Activated naive CD8-positive, alpha-beta T cell (primary cell): ENCODE results near the gene RFX8.
A peak's percentile ranks its signal among the peaks of the same experiment; 100 is the strongest.

Experiments
- H3K27ac Mint-ChIP-seq: one replicate; pipeline ENCODE4 v1.8.0; 2021; ENCODE audit warnings: mixed read lengths
- H3K27me3 Mint-ChIP-seq: one replicate; pipeline ENCODE4 v1.8.0; 2021; ENCODE audit warnings: mixed read lengths
- H3K36me3 Mint-ChIP-seq: one replicate; pipeline ENCODE4 v1.8.0; 2021; ENCODE audit warnings: mixed read lengths
- H3K4me1 Mint-ChIP-seq: one replicate; pipeline ENCODE4 v1.8.0; 2021; ENCODE audit warnings: low read depth, mixed read lengths
- H3K4me3 Mint-ChIP-seq: one replicate; pipeline ENCODE4 v1.8.0; 2021; ENCODE audit warnings: mild to moderate bottlenecking, mixed read lengths
- H3K9me3 Mint-ChIP-seq: one replicate; pipeline ENCODE4 v1.8.0; 2021; ENCODE audit warnings: low read depth, mixed read lengths

RFX8 gene

DNA sequence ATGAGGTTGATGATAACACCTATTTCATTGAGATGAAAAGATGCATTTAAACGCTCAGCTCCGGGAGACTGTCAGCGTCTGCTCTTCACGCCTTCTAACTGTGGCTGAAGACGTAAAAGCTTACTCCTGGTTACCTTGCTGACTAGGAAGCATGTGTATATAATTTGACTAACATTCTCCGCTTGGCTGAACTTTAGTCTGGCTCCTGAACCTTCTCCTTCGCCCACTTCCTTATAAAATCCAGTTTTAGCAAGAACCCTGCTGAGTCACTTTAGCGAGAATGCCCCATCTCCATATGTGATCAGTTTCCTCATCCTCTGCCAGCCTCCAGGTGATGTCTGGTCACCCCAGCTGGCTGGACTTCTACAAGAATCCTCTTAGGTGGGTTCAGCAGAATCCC is 74.9 kb downstream of the RFX8 start:
- Mint-ChIP-seq H3K27ac (no peak overlapping the region), H3K27me3 (peaks cover 16% of the 10 kb centered on the region), H3K36me3 (peaks cover 4% of the 10 kb centered on the region), H3K4me1 (no peaks in the 10 kb centered on the region), H3K9me3 (no peaks in the 10 kb centered on the region), H3K4me3 (no peak overlapping the region)

DNA sequence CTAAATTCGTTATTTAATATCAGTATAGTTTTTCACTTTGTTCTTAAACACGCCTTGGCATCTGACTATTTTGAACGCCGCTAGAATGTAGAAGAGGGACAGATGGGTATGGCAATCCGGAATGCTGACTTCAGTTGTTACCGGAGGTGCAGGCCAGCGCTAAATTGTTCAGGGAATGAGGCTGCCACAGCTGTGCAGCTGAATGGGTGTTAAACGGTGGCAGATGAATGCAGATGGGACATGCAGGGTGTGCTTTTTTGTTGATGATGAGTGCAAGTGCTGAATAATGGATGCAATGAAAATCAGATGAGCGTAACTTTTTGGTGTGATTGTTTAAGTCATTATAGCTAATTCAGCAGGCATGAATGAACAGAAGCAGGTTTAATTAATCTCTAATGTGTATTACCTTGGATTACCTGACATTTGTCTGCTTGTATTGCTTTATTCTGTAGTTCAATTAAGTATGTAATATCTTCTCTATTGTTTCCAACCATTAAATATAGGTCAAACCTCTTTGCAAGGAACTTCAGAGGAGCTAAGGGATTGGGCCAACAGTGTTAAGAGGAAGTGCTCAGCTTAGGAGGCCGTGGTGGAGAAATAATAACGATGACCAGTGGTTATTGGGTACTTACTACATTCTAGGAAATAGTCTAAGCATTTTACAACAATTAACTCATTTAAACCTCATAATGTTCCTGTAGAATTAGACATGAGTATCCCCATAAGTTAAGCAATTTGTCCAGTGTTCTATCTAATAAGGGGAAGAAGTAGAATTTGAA is 75.7 kb downstream of the RFX8 start:
- Mint-ChIP-seq H3K27ac (no peak overlapping the region), H3K36me3 (peaks cover 4% of the 10 kb centered on the region), H3K27me3 (peaks cover 16% of the 10 kb centered on the region), H3K4me3 (no peak overlapping the region), H3K9me3 (no peaks in the 10 kb centered on the region), H3K4me1 (no peaks in the 10 kb centered on the region)

DNA sequence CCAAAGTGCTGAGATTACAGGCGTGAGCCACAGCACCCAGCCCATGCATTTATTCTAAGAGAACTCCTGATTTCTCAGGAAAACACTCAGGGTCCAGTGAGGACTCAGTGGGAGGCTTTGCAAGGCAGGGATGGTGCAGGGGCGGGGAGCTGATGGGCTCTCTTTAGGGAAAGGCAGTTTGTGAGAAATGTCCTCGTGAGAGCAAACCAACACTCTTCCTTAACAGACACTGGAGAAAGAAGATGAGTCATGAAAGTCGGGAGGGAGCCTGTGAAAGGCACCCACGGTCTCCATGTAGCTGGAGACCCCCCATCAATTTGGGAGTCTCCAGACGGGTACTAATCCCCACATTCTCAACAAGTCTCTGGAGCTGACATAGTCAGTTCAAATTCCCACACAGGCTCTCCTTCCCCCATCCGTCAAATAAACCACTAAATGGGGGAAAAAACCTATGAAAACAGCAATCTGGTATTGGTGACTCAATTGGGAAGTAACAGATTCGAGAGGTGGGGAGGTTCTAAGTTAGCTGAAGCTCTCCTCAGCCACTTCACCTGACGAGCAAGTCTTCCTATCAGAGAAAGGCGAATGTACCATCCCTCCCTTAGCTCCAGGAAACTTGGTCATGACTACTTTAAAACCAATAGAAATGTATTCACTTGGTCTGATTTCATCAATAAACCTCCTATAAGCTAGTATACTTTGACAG is 76.6 kb downstream of the RFX8 start:
- peaks cover 4% of the 10 kb centered on the region for H3K36me3 Mint-ChIP-seq
- no peak overlapping the region for H3K27ac Mint-ChIP-seq
- peaks cover 16% of the 10 kb centered on the region for H3K27me3 Mint-ChIP-seq
- no peaks in the 10 kb centered on the region for H3K4me1 Mint-ChIP-seq
- H3K4me3 Mint-ChIP-seq, result no peak overlapping the region
- H3K9me3 Mint-ChIP-seq, result no peaks in the 10 kb centered on the region

DNA sequence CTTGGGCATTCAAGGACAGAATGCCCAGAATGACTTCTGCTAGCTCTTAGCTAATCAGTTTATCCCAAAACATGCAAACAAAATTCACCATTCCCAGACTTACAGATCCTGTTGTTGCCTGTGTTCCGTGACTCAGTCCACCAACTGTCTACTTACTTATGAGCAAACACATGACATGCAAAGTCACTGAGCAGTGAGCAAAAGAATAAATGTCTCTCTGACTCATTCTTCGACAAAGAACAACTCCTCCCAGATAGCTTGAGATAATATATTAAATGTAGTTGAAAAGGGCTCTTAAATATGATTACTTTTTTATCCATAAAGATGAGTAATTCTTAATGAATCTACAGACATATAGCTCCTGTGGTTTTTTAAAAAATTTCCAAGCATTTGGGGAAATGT is 78.6 kb downstream of the RFX8 start:
- peaks cover 4% of the 10 kb centered on the region for H3K36me3 Mint-ChIP-seq
- peaks cover 14% of the 10 kb centered on the region for H3K27me3 Mint-ChIP-seq
- no peak overlapping the region for H3K4me3 Mint-ChIP-seq
- H3K9me3 Mint-ChIP-seq, result no peaks in the 10 kb centered on the region
- H3K27ac Mint-ChIP-seq, result no peak overlapping the region
- H3K4me1 Mint-ChIP-seq, result no peaks in the 10 kb centered on the region

DNA sequence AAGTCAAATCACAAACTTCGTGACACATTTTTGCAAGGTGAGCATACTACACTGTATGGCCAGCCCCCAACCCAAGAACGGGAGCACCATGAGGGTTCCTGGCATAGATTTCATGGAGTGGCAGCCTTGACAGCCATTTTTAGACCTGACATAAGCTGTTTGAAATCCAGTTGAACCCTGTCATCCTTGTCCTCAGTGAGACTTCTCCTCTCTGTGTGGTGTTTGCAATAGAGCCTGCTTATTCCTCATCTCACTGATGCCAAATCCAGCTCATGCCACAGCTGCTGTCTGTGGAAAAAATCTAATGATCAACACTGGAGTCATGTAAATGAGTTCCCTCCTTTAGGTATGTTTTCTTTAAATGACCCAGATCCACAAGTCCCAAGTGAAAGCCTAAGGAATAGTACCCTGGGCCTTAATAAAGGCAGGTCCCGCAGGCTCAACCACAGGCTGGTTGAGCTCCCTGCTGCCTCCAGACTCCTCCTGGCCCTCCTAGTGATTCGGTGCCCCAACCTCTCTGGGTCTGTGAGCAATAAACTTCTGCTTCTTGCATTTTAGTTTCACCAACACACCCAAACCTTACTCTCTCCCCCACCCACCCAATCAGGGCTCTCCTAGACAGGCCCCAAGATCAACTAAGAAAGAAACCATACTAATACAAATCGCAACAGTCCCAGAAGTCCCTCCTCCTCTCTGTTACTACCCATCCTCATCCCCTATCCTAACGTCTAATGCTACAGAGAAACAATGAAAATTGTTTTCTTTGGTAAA is 79.2 kb downstream of the RFX8 start:
- Mint-ChIP-seq H3K36me3 (peaks cover 4% of the 10 kb centered on the region), H3K27ac (no peak overlapping the region), H3K9me3 (no peaks in the 10 kb centered on the region), H3K27me3 (peaks cover 14% of the 10 kb centered on the region), H3K4me1 (no peaks in the 10 kb centered on the region), H3K4me3 (no peak overlapping the region)

DNA sequence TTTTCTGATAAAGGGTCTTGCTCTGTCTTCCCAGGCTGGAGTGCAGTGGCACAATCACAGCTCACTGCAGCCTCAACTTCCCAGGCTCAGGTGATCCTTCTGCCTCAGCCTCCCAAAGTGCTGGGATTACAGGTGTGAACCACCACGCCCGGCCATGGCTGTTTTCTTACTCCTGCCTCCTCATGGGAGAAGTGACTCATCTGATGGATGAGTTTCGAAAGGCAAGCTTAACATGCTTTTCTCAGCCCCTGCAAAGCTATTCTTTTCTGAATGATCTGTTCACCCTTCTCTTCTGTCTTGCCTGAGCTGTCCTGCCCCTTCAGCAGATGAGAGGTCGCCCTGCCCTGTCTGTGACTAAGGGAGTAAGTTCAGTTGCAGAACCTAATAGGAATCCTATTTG is 86.7 kb downstream of the RFX8 start:
- peaks cover 14% of the 10 kb centered on the region for H3K4me1 Mint-ChIP-seq
- H3K9me3 Mint-ChIP-seq, result no peaks in the 10 kb centered on the region
- H3K36me3 Mint-ChIP-seq, result no peaks in the 10 kb centered on the region
- peaks cover 34% of the 10 kb centered on the region for H3K27me3 Mint-ChIP-seq
- H3K27ac Mint-ChIP-seq, result no peak overlapping the region
- peak overlapping the region; percentile 63 for H3K4me3 Mint-ChIP-seq

DNA sequence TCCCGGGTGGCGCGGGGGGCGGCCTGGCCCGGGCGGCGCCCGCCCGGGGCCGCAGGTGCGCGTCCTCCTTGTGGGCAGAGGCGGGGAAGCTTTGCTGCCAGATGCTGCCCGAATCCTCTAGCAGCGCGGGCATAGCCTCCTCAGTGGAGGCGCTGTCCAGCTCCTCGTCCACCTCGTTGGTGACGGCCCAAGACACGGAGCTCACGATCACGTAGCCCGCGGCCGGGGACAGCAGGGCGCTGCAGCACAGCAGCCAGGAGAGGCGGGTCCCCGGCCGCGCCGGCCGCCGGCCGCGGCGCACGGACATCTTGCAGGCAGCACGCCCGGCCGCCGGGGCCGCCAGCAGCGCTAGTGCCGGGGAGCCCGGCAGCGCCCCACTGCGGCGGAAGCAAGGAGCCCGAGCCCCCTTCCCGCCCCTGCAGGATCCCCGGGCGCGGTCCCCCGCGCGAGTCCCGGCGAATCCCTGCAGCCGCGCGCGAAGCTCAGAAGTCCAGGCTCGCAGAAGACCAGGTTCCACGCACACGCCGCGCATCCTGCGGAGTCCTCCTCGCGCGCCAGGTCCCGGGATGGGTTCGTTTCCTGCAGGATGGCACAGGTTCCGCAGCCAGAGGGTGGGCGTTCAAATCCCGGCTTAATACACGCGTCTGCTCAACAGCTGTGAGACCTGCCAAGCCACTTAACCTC is 87.6 kb downstream of the RFX8 start, which contains the start of gene CREG2:
TSS of gene CREG2 (minus strand) at position 353 of the 684 bp plus-strand sequence. CDS start at position 307, 46 bp downstream.
- Mint-ChIP-seq H3K27me3 (peaks cover 35% of the 10 kb centered on the region), H3K4me1 (peaks cover 14% of the 10 kb centered on the region), H3K9me3 (no peaks in the 10 kb centered on the region), H3K4me3 (peak within 1 kb of the TSS; percentile 82), H3K36me3 (no peaks in the 10 kb centered on the region), H3K27ac (no peak within 1 kb of the TSS)

DNA sequence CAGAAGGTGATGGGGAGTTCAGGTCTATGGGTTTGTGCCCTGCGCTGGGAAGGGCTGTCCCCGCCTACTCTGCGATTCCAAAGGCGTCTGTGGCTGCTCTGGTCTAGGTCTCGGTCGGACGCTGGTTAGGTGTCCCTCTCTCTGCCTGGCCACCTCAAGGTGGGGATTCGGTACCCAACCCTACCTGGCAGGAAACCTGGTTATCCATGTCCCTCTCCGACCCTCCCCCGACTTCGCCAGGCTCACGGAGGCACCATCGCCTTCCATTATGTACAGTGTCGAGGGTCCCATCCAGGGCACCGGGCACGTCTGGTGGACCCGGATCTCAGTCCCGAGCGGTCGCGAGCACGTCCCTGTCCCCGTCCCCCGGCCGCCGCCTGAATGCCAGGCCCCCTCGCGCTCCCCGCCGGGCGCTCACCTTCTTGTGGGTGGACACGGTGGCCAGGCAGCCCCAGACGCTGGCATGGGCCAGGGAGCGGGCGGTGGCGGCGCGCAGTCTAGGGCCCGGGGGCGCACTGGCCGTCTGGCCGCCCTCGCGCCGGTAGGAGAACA is 88.2 kb downstream of the RFX8 start:
- Mint-ChIP-seq H3K4me1 (peaks cover 14% of the 10 kb centered on the region), H3K36me3 (no peaks in the 10 kb centered on the region), H3K27me3 (peaks cover 34% of the 10 kb centered on the region), H3K4me3 (peak overlapping the region; percentile 53), H3K9me3 (no peaks in the 10 kb centered on the region), H3K27ac (no peak overlapping the region)

DNA sequence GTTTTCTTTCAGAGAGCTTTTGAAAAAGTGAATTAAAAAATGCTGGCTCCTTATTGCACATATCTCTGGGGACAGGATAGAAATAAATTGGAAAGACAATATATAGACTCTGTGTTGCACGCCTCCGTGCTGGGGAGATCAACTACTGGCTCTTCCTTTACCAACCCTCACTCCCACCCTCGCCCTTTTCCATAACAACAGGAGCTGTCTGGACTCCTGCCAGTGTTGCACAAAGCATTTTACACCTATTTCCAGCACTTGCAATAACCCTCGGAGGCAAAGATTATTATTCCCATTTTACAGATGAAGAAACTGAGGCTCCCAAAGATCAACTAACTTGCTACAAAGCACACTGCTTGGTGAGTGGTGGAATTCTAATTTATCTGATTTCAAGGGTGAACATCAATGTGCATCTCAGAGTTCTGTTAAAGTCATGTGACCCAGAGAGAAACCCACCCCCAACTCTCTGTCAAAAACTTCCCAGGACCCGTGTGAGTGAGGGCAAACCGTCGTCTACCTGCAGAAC is 91.8 kb downstream of the RFX8 start:
- no peaks in the 10 kb centered on the region for H3K36me3 Mint-ChIP-seq
- peaks cover 22% of the 10 kb centered on the region for H3K27me3 Mint-ChIP-seq
- no peaks in the 10 kb centered on the region for H3K9me3 Mint-ChIP-seq
- no peak overlapping the region for H3K27ac Mint-ChIP-seq
- no peak overlapping the region for H3K4me3 Mint-ChIP-seq
- peaks cover 11% of the 10 kb centered on the region for H3K4me1 Mint-ChIP-seq

DNA sequence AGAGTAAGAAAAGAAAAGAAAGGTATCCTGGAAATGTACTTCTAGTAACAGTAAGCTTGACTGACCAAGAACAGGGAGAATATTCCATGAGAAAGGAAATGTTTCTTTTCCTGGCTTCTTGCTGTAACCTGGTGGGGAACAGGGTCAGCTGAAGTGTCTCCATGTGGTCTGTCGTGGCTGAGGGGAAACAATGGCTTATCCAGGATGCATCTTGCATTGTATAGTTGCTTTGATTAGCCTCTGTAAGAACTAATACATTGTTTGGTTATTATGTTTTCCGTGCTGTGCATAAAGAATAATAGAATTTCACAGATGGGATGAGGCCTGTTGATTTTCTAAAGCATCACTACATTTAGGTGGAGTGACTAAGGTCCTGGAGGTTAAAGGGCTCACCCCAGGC is 92.5 kb downstream of the RFX8 start:
- Mint-ChIP-seq H3K4me3 (no peak overlapping the region), H3K27ac (no peak overlapping the region), H3K27me3 (peaks cover 18% of the 10 kb centered on the region), H3K36me3 (no peaks in the 10 kb centered on the region), H3K4me1 (peaks cover 6% of the 10 kb centered on the region), H3K9me3 (no peaks in the 10 kb centered on the region)

DNA sequence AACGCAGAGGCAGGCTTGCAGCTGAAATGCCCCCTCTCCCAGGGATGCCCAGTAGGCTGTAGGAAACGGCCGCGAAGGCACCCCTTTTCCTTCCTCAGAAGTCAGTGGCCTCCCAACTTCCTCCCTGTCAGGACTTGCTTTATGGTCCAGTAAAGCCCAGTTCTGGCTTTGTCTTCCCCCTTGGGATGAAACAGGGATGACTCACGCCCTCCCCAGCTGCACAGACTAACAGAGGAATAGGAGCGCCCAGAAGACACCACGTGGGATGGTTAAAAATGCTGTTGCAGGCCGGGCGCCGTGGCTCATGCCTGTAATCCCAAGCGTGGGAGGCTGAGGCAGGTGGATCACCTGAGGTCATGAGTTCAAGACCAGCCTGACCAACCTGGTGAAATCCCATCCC is 94.5 kb downstream of the RFX8 start:
- no peaks in the 10 kb centered on the region for H3K9me3 Mint-ChIP-seq
- no peak overlapping the region for H3K4me3 Mint-ChIP-seq
- no peaks in the 10 kb centered on the region for H3K36me3 Mint-ChIP-seq
- no peaks in the 10 kb centered on the region for H3K4me1 Mint-ChIP-seq
- H3K27ac Mint-ChIP-seq, result no peak overlapping the region
- peaks cover 9% of the 10 kb centered on the region for H3K27me3 Mint-ChIP-seq

DNA sequence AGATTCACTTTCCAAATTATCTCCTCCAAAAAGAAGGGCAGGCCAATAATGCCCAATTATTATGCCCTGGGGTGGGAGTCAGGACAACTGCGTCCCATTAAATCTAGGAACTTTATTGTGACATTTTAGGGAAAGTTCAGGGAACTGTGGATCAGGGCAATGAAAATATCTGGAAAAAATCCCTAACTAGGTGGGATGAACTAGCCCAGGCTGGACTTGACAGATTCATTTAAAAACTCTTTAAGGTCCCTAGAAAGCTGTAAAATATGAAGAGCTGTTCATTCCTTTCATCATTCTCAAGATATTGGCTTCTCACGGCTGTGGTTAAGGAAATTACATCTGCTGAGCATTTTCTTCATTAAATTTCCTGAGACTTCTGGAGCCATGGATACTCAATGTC is 95.8 kb downstream of the RFX8 start:
- H3K27me3 Mint-ChIP-seq, result peaks cover 4% of the 10 kb centered on the region
- no peaks in the 10 kb centered on the region for H3K9me3 Mint-ChIP-seq
- peaks cover 3% of the 10 kb centered on the region for H3K4me1 Mint-ChIP-seq
- no peak overlapping the region for H3K27ac Mint-ChIP-seq
- H3K4me3 Mint-ChIP-seq, result no peak overlapping the region
- H3K36me3 Mint-ChIP-seq, result no peaks in the 10 kb centered on the region

DNA sequence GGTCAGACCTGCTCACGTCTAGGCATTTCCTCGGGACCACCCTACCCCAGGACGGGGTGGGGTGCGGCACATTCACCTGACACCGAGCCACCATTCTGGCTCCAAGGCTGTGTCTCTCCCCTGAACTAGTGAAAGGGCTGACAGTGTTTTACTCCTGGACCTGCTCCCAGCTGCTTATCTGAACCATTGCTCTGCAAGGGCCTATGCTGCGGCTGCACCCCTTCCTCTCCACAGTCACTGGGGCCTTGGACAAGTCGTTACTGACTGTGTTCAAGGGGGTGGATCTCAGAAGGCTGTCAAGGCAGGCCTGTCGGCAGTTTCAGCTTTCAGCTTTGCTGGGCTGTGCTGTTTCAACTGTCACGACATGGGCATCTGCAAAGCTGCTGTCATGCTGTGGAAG is 99.3 kb downstream of the RFX8 start:
- H3K4me3 Mint-ChIP-seq, result no peak overlapping the region
- no peak overlapping the region for H3K27ac Mint-ChIP-seq
- H3K4me1 Mint-ChIP-seq, result peaks cover 3% of the 10 kb centered on the region
- no peaks in the 10 kb centered on the region for H3K9me3 Mint-ChIP-seq
- peaks cover 2% of the 10 kb centered on the region for H3K36me3 Mint-ChIP-seq
- no peaks in the 10 kb centered on the region for H3K27me3 Mint-ChIP-seq

DNA sequence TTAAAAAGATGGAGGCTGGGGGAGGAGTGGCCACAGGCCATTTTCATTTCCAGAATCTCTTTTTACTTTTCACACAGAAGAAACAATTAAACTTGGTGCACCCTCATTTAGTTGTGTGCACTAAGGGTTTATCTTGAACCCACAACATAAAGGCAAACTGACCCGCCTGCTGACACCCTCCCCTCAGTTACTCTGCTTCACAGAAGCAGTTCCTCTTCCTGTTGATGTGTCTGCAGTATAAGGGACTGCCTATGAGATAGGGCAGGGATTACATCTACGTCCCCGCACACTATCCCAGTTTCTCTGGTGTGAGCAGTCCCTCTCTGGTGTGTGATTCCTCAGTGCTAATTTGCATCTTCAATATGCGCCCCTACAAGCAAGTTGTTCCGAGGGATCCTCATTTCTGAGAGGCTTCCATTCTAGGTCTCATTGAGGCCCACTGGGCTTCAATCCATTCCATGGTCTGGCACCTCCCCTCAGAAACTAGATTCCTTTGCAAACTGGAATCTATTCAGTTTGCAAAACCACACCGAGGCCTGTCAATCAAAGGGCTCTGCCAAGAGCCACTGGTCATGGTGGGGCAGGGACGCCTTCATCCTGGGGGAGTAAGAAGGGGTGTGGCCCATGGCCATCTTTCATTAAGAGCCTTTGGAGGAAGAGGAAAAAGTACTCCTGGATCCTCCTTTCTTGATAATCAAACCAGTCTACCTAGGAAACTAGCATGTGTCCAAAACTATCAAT is 99.9 kb downstream of the RFX8 start:
- H3K4me1 Mint-ChIP-seq, result peaks cover 3% of the 10 kb centered on the region
- no peaks in the 10 kb centered on the region for H3K27me3 Mint-ChIP-seq
- no peak overlapping the region for H3K4me3 Mint-ChIP-seq
- H3K9me3 Mint-ChIP-seq, result no peaks in the 10 kb centered on the region
- no peak overlapping the region for H3K27ac Mint-ChIP-seq
- H3K36me3 Mint-ChIP-seq, result peaks cover 2% of the 10 kb centered on the region
